Panc1 (cell line): Measurements from ENCODE around the gene ATP9A. TPM values are rescaled to one million over a fixed set of nuclear protein-coding genes. Genes with fewer than 3 reads are reported as not detected.

ENCODE experiments used
- ATAC-seq: fragments of 200-7000 bp; cut with Tn5 transposase; 2 replicates; pipeline ENCODE4 v1.9.1; 2020; ENCODE audit warnings: mild to moderate bottlenecking, moderate library complexity
- BruUV-seq: library from RNA; stranded (reverse); fragments of 400-500 nt; replicated peaks from 2 replicates; lab custom pipeline; 2021; lab: Mats Ljungman, UMichigan
- CTCF ChIA-PET: fragments of 300-600 bp; sonication (Branson Sonifier 250); formaldehyde crosslinking; loops from one replicate; lab custom pipeline; 2022; ENCODE audit warnings: antibody characterized with exemption; lab: Charles Lee
- POLR2A ChIA-PET: fragments of 300-600 bp; sonication (Branson Sonifier 250); formaldehyde crosslinking; loops from one replicate; lab custom pipeline; 2022; ENCODE audit warnings: antibody characterized with exemption; lab: Charles Lee
- DNase-seq: peaks from one replicate; pipeline ENCODE4 v3.0.0-alpha.2; 2010; ENCODE audit warnings: low read depth, low spot score
- H3K27ac ChIP-seq: 2 replicates; pipeline ENCODE4 v1.5.1; 2011; ENCODE audit warnings: mild to moderate bottlenecking, low read length, inconsistent platforms
- H3K27me3 ChIP-seq: fragments of 200-500 bp; sonication (Bioruptor generic); 2 replicates; pipeline ENCODE4 v1.6.0; 2014; ENCODE audit warnings: low read length, inconsistent platforms; ENCODE audit not compliant: control insufficient read depth, insufficient read depth
- H3K36me3 ChIP-seq: fragments of 200-500 bp; sonication (Bioruptor generic); 2 replicates; pipeline ENCODE4 v1.5.1; 2014; ENCODE audit warnings: inconsistent platforms, mild to moderate bottlenecking, low read length, moderate library complexity; ENCODE audit not compliant: control insufficient read depth, insufficient read depth
- H3K4me1 ChIP-seq: 2 replicates; pipeline ENCODE4 v1.5.1; 2011; ENCODE audit warnings: inconsistent platforms, mild to moderate bottlenecking, low read length, moderate library complexity; ENCODE audit not compliant: control insufficient read depth, insufficient read depth
- H3K4me3 ChIP-seq, 2 experiments: 2 replicates each; pipeline ENCODE4 v1.5.1; 2011 to 2012; ENCODE audit warnings: low read depth in 2 of 2, low read length in 2 of 2, mild to moderate bottlenecking in 2 of 2, inconsistent platforms in 1 of 2, moderate library complexity in 1 of 2
- H3K9me3 ChIP-seq: fragments of 200-500 bp; sonication (Bioruptor generic); 2 replicates; pipeline ENCODE4 v1.5.1; 2014; ENCODE audit warnings: low read depth, mild to moderate bottlenecking, inconsistent platforms, low read length, moderate library complexity; ENCODE audit not compliant: control insufficient read depth, insufficient read depth
- CTCF ChIP-seq: fragments of 450-650 bp; IDR thresholded peaks from 2 replicates; pipeline ENCODE4 v1.5.1; 2017; ENCODE audit warnings: mild to moderate bottlenecking
- POLR2AphosphoS5 ChIP-seq: IDR thresholded peaks from 2 replicates; pipeline ENCODE4 v1.6.1; 2012; ENCODE audit warnings: mild to moderate bottlenecking, low read depth, low read length, moderate library complexity
- REST ChIP-seq, 2 experiments: IDR thresholded peaks; 2 replicates each; pipeline ENCODE4 v1.6.1; 2011 to 2012; ENCODE audit warnings: low read depth in 2 of 2, control low read depth in 1 of 2, low read length in 1 of 2, mild to moderate bottlenecking in 1 of 2, moderate library complexity in 1 of 2; ENCODE audit not compliant: insufficient read depth in 1 of 2
- SIN3A ChIP-seq: IDR thresholded peaks from 2 replicates; pipeline ENCODE4 v1.6.1; 2012; ENCODE audit warnings: low read depth, mild to moderate bottlenecking, low read length, moderate library complexity, borderline replicate concordance; ENCODE audit not compliant: insufficient read depth
- TCF7L2 ChIP-seq: IDR thresholded peaks from 2 replicates; pipeline ENCODE4 v1.6.1; 2011; ENCODE audit warnings: mild to moderate bottlenecking, low read depth, low read length, inconsistent platforms
- in situ Hi-C: cut with HindIII; loops from 2 replicates; pipeline ENCODE4 v1.10.0; 2016; ENCODE audit warnings: low sequenced_read_pairs, low pct_unique_long_range_greater_than_20kb
- intact Hi-C: fragments of 100-400 bp; cut with micrococcal nuclease; formaldehyde crosslinking; loops from one replicate; pipeline ENCODE4 v1.10.0; 2022; ENCODE audit not compliant: unreplicated experiment
- total RNA-seq: library from RNA; stranded (reverse); gene quantifications from one replicate; pipeline ENCODE4 v1.2.1, GENCODE V29; 2021; ENCODE audit not compliant: unreplicated experiment

ATP9A gene
- total RNA-seq, 1 experiment from 2014 or later = 8.7 TPM

- no peak overlapping the region for H3K4me3 ChIP-seq
- BruUV-seq = no TSS peak
- in situ Hi-C loops = no loop called here
- H3K36me3 ChIP-seq = no peaks in the 10 kb centered on the region
- ChIA-PET POLR2A (interaction anchor here (0.6 kb wide), 1 partner anchor 9 kb away, joined by 4 read pairs; no protein-coding TSS in a partner anchor), CTCF (no interaction called here)
- intact Hi-C loops = no loop called here
- ATAC-seq = no peak
- H3K27ac ChIP-seq = no peak overlapping the region
- peaks cover 7% of the 10 kb centered on the region; the same call in 1 of the 2 replicates for H3K4me1 ChIP-seq
- no peaks in the 10 kb centered on the region for H3K9me3 ChIP-seq
- no peaks in the 10 kb centered on the region for H3K27me3 ChIP-seq
- no peak for DNase-seq
- TF ChIP-seq TCF7L2 = no peak
Observed at GRCh38 chr20:51731731-51732095, 36.5 kb downstream of the ATP9A start.

- Histone ChIP-seq H3K9me3 (no peaks in the 10 kb centered on the region), H3K36me3 (no peaks in the 10 kb centered on the region), H3K4me3 (no peak overlapping the region), H3K4me1 (0 out of 2 replicates have a peak, but pooled peaks cover 5% of the 10 kb centered on the region), H3K27me3 (no peaks in the 10 kb centered on the region), H3K27ac (no peak overlapping the region)
- no peak for DNase-seq
- no TSS peak for BruUV-seq
- TF ChIP-seq REST (IDR thresholded peaks at IDR 0.05; ENCODE audit: insufficient read depth in 1 of 2, low read depth in 2 of 2, low read length in 1 of 2) (no peak), TCF7L2 (no peak), CTCF (no peak), SIN3A (no peak), POLR2AphosphoS5 (no peak)
- intact Hi-C loops = no loop called here
- ChIA-PET POLR2A (no interaction called here), CTCF (no interaction called here)
- no peak for ATAC-seq
- in situ Hi-C loops = no loop called here
Observed at GRCh38 chr20:51729771-51730170, 38.4 kb downstream of the ATP9A start.

GRCh38 chr20:51728737-51729136 is 39.5 kb downstream of the ATP9A start:
- Histone ChIP-seq H3K4me1 (0 out of 2 replicates have a peak, but pooled peaks cover 5% of the 10 kb centered on the region), H3K27ac (no peak overlapping the region), H3K4me3 (no peak overlapping the region), H3K9me3 (no peaks in the 10 kb centered on the region), H3K27me3 (no peaks in the 10 kb centered on the region), H3K36me3 (no peaks in the 10 kb centered on the region)
- ATAC-seq (no peak), DNase-seq (no peak)
- no peak for TF ChIP-seq SIN3A
- no peak for TF ChIP-seq TCF7L2
- TF ChIP-seq REST (IDR thresholded peaks at IDR 0.05; ENCODE audit: insufficient read depth in 1 of 2, low read depth in 2 of 2, low read length in 1 of 2) = no peak
- no peak for TF ChIP-seq POLR2AphosphoS5
- intact Hi-C loops (no loop called here), in situ Hi-C loops (no loop called here)
- CTCF ChIA-PET = no interaction called here
- BruUV-seq = no TSS peak
- POLR2A ChIA-PET = interaction anchor here (0.6 kb wide), 1 partner anchor 145 kb away, joined by 5 read pairs; no protein-coding TSS in a partner anchor
